Measurements from ENCODE around the gene MEDAG.

GRCh38 chr13:30933354-30933670, 27.2 kb downstream of the MEDAG start:
- TF ChIP-seq CTCF (IDR thresholded peaks at IDR 0.05), result no peak
- TF ChIP-seq POLR2A (IDR thresholded peaks at IDR 0.05), result no peak
